Measurements from ENCODE around the gene MXD1.

GRCh38 chr2:69972822-69973221, 57.9 kb downstream of the MXD1 start:
- TF ChIP-seq CTCF (IDR thresholded peaks at IDR 0.05 in 4 of 5, conservative IDR thresholded peaks at IDR 0.05 in 1 of 5), result no peak
- no peak for TF ChIP-seq POLR2A (IDR thresholded peaks at IDR 0.05)
